ENCODE measurements around the gene MECP2.
"Not testable (repeated sequence)": the region's sequence is repeated elsewhere in the genome, so short reads cannot be mapped to it uniquely, and the experiment has no call there.

Gene MECP2

DNA sequence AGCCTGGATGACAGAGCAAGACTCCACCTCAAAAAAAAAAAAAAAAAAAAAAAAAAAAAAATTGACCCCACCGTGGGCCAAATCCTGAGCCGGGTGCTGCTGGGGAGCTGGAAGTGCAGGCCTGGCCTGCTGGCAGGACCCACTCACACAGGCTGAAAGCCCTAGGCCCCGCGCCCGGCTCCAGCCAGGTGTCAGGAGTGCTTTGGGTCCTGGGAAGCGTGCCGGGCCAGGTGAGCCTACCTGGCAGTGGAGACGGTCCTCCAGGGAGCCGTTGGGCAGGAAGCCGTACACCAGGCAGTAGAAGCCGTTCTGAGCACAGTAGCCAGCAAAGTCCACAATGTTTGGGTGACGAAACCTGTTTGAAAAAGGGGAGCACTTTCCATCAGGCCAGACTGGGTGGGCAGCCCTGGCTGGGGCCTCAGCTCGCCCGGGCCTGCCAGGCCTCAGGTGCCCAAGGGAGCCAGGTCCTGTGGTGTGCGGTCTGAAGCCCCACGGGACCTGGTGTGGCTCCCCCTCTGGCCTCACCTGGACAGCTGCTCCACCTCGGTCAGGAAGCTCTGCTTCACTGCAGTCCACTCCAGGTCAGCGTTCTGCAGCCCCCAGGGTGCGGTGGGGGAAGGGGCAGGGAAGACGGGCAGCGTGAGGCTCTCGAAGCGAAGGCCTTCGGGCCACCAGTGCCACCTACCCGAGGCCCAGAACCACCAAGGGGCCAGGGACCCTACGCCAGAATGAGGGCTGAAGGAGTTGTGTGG is 79.6 kb downstream of the MECP2 start:
- DNase-seq (ENCODE audit: low read depth in 3 of 3): no peak

GRCh38 chrX:154016366-154017076 is 81.0 kb downstream of the MECP2 start:
- DNase-seq (ENCODE audit: low read depth in 3 of 3): no peak

DNA sequence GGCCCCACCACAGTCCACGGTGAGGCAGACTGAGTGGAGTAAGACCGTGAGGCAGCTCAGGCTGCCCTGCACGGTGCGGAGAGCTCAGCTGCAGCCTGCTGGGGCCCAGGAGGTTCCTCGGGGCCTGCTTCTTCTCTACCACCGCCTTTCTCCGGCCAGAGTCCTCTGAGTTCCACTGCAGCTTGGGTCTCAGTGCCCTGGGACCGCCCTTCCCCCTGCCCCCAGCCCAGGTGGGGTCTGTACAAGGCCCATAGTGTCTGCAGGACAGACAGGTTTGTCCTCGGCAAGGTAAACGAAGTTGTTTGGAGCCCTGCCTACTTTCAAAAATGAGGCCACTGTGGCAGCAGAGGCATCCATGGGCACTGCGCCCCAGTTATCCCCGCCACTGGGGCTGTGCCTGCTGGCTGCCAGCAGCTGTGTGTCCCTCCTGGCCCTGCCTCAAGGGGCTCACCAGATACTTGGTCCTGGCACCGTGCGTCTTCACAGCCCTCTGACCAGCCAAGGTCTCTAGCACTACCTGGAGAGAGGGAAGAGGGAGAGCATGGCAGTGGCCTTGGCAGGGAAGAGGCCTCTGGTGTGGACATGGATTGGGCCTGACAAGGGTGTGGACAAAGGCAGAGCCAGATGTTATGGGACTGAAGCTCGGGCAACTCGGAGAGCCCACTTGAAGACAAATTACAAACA is 81.8 kb downstream of the MECP2 start:
- DNase-seq (ENCODE audit: low read depth in 3 of 3): no peak

DNA sequence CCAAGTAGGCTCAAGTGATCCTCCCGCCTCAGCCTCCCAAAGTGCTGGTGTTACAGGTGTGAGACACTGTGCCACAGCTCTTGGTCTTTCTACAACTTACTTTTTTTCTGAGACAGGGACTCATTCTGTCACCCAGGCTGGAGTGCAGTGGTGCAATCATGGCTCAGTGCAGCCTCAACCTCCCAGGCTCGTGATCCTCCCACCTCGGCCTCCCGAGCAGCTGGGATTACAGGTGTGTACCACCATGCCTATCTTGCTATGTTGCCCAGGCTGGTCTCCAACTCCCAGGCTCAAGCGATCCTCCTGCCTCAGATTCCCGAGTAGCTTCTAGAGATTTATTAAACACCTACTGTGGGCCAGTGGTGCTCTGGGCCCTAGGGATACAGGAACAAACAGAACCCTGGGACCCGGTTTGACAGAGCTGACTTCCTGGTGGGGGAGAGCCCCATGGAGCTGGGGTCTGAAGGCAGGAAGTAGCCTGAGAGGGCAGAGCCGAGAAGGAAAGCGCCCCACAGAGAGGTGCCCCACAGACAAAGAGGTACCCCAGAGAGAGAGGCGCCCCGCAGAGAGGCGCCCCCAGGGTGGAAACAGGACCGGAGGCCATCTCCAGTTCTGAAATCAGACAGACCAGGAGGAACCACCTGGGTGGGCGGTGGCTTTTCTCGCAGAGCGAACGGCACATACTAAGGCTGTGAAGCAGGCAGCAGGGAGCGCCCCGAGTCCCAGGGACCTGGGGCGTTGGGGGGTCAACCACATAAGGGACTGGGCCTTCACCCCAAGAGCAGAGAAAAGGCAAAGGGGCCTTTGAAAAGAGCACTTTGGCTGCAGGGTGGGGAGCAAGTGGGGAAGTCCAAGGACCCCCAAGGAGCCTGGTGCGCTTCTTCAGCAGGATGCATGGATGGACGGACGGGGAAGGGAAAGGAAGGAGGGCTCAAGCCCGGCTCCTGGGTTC is 82.8 kb downstream of the MECP2 start:
- no peak for DNase-seq (ENCODE audit: low read depth in 3 of 3)

- peak in 2 of 3 experiments; percentile 21 to 23 for DNase-seq (ENCODE audit: low read depth in 3 of 3)
These were observed 83.7 kb downstream of the MECP2 start for GRCh38 chrX:154013614-154014360.

DNA sequence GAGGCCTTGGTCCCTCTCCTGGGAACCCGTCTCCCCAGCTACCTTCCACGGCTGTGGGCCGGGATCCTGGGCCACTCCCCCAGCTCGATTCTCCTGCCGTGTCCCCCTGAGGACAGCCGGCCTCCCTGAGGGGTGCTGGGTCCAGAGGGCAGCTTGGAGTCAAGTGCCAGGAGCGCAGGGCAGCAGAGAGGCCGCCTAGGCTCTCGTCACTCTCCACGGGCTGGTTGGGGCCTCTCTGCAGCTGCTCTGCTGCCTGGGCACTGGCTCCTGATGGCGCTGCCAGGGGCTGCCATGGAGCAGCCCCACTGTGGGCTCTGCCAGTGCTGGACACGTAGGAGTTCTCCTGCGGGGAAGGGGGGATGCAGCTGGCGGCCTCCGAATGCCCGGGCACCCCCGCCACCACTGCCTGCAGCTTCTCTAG is 84.5 kb downstream of the MECP2 start:
- no peak for DNase-seq (ENCODE audit: low read depth in 3 of 3)

GRCh38 chrX:154012336-154012991 is 85.1 kb downstream of the MECP2 start:
- no peak for DNase-seq (ENCODE audit: low read depth in 3 of 3)

- no peak for DNase-seq (ENCODE audit: low read depth in 3 of 3)
These were observed 85.9 kb downstream of the MECP2 start for GRCh38 chrX:154011376-154012335.

- no peak for DNase-seq (ENCODE audit: low read depth in 3 of 3)
These were observed 87.0 kb downstream of the MECP2 start for GRCh38 chrX:154010330-154011087.

GRCh38 chrX:154008521-154008920 is 89.0 kb downstream of the MECP2 start:
- no peak for DNase-seq (ENCODE audit: low read depth in 3 of 3)

GRCh38 chrX:154006947-154007346 is 90.6 kb downstream of the MECP2 start:
- no peak for DNase-seq (ENCODE audit: low read depth in 3 of 3)

DNA sequence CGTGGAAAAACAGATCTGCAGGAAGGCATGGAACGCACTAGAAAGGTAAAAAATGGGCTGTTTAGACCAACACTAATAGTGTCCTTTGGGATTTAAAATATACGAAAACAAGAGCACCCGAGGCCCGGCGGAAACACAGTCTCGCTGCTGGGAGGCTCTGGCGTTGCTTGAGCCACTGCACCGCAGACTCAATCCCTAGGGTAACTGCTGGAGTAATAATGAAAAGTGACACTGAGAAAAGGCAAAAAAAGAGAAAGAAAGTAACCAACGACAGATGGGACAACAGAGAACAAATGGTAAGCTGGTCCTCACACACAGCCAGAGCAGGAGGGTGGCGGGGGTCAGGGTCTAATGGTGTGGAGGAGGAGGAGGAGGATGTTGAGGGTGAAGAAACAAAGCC is 93.2 kb downstream of the MECP2 start:
- DNase-seq (ENCODE audit: low read depth in 3 of 3): no peak

DNA sequence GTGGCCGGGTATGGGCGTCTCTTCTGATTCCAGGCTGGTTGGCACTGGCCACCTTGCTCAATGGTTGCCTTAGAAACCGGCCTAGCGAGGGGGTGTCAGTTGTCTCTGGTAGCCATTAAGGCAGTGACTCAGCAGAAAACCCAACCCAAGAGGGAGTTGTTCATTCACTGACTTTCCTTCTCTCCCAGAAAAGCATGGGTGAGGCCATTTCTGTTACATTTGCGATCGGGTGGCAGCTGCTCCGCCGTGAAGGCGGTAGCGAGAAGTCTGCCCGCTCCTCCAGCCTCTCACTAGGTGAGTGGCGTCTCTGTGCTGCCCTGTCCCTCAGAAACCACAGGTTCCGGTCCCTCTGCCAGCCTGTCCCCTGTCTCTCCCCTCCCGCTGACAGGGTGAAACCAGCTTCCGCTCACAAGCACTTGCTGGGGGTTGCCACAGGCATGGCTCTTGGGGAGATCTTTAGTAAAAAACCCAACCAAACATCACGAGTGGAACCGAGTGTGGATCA is 95.2 kb downstream of the MECP2 start:
- DNase-seq (ENCODE audit: low read depth in 3 of 3): no peak

DNA sequence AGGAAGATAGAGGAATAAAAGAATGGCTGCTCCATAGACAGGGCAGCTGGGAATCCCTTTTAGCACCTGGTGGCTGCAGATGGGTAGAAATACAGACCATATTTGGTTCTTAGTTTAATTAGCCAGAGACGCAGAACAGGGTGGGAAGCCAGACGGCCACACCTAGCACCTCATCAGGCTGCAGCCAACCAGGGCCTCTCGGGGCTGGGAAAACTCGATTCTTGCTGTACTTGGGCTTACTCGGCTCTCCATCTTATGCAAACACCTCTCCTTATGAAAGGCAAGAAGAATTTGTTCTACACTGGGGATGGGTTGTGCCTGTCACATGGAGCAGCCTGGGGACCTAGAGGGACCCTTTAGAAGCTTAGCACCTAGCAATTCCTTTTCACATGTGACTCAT is 97.5 kb downstream of the MECP2 start:
- no peak for DNase-seq (ENCODE audit: low read depth in 3 of 3)

- no peak for DNase-seq (ENCODE audit: low read depth in 3 of 3)
These were observed 98.0 kb downstream of the MECP2 start for GRCh38 chrX:153999359-154000037.

DNA sequence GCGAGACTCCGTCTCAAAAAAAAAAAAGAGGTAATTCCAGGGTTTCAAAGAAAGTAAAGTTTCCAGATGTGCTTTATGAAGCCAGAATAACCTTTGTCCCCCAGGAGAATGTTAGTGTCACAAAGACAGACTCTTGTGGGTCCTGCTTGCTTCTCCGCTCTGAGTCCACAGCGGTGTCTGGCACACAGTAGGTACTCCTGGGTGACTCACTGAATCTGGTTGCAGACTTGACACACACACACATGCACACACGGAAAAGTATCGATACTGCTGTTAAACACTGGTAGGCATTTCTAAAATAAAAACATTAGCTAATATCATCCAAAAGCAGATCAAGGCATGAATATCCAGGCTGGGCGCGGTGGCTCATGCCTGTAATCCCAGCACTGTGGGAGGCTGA is 102.0 kb downstream of the MECP2 start:
- DNase-seq (ENCODE audit: low read depth in 3 of 3): no peak

DNA sequence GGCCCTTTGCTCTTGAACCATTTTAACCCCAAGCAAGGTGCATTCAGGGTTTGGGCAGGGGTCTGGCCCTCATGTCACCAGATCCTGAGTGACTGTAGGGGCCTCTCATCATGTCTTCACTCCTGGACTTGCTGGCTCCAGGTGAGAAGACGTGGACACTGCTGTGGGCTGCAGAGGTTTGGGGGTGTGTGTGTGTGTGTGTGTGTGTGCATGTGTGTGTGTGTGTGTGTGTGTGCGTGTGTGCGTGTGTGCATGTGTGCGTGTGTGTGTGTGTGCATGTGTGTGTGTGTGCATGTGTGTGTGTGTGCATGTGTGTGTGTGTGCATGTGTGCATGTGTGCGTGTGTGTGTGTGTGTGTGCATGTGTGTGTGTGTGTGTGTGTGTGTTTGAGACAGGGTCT is 103.1 kb downstream of the MECP2 start:
- DNase-seq (ENCODE audit: low read depth in 3 of 3): not testable (repeated sequence)

DNA sequence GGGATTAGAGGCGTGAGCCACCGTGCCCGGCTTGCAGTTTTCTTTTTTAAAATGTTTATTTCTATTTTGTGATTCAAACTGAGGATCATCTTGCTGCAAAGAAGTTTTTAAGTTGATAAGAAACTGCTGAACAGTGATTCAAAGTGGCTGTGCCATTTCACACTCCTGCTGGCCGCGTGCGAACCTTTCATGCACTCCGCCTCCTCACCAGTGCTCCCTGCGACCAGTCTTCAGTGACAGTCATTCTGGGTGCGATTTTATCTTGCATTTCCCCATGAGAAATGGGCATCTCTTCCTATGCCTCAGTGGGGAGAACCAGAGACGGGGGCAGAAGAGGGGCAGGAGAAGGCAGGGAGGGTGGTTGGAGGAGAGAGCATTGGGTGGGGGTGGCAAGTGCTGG is 103.5 kb downstream of the MECP2 start:
- no peak for DNase-seq (ENCODE audit: low read depth in 3 of 3)
